SIG-M5 treated with dmso at 0.1 percent for 504 hours (cell line): ENCODE data around the gene KPNA6.
"Not testable (repeated sequence)": the region's sequence is repeated elsewhere in the genome, so short reads cannot be mapped to it uniquely, and the experiment has no call there.

Source experiments
- DNase-seq: peaks from one replicate; lab custom pipeline; 2025; ENCODE audit not compliant: unreplicated experiment; lab: John Stamatoyannopoulos, UW

The KPNA6 gene

DNA sequence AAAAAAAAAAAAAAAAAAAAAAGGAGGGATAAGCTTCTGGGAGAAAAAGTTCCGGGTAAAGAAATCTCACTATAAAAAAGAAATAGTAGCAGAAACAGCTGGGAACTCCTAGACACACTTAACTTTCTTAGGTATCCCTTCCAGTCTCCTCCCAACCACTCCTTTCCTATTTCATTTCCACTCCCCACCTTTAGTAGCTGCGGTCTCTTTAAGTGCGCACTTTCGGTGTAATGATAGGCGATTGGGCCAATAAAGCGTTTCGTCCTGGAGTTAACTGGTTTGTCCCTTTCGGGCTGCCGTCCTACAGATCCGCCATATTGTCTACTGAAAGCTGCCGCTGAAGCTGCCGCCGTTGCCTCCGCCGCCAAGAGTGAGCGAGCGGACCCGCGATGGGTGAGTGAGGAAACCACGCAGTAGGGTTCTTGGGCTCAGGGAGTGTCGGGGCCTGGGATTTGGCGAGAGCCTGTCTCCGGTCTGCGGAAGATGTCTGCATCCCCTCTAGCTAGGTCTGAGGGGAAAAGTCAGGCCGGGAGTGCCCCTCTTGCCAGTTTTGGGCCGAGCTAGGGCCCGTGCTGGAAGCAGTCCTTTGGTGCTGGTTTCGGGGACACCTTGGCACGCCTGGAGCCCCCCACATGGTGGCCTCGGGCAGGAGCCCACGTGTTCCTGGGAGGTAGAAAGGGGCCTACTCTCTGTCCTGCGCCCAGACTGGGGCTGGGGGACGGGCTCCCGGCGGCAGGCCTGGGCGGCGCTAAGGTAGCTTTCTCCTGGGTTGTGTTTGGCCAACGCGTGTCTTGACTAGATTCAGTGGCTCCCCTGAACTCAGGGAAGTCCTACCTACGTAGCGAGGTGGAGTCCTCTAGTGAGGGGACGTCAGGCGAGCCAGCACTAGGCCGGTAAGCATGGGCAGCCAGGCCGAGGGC is at the start of gene KPNA6:
TSS of gene KPNA6 (plus strand) at position 315 of the 920 bp plus-strand sequence. CDS start at position 390, 75 bp downstream.
- DNase-seq = peak; percentile 91

DNA sequence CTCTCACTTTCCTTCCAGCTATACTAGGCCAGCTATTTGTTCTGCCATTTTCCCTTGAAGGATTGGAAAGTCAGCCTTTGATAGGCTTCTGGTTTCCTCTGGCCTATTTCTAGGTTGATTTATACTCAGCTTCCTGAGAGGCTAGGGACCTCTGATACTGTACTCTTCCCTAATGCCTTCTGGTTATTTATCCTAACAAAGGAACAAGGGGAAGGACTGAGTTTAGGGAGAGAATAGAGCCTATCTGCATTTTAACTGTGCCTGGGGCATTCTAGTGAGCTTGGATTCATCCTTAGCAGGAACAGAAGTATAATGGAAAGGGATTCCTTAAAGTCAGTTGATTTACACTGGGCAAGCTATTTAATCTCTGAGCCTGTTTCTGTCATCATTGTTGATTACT is 46.9 kb upstream of the KPNA6 start:
- no peak for DNase-seq

DNA sequence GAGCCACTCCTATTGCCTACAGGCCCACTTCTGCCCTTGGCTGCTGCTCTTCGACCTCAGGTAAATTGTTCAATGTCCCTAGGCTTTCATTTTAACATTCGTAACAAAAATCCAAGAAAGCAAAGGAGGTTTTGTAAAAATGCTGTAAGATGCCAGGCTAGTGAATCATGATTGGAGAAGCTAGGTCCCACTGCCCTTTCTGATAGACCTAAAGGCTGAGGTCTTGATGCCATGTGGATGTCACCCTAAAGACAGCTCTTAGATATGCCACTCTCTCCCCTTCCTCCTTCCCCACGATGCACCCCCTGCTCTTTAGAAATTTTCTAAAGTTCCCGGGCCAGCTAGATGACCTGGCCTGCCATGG is 45.0 kb upstream of the KPNA6 start:
- no peak for DNase-seq

DNA sequence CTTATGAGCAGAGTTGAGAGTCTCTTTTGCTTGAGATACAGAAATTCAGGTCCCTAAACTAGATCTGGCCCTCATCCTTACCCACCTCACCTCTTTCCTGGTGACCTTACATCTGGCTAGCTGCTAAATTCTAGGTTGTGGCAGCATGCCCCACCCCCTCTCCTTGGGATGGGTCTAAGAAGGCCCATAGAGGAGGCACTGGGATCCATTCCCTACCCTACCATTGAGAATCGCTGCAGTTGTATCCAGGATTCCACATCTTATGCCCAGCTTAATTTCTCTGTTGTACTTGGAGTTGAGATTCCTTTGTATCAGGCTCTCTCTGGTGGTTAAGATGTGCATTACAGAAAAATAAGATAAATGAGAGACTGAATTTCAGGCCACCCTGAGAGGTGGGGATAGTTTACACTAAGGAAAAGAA is 44.6 kb upstream of the KPNA6 start:
- peak; percentile 51 for DNase-seq

DNA sequence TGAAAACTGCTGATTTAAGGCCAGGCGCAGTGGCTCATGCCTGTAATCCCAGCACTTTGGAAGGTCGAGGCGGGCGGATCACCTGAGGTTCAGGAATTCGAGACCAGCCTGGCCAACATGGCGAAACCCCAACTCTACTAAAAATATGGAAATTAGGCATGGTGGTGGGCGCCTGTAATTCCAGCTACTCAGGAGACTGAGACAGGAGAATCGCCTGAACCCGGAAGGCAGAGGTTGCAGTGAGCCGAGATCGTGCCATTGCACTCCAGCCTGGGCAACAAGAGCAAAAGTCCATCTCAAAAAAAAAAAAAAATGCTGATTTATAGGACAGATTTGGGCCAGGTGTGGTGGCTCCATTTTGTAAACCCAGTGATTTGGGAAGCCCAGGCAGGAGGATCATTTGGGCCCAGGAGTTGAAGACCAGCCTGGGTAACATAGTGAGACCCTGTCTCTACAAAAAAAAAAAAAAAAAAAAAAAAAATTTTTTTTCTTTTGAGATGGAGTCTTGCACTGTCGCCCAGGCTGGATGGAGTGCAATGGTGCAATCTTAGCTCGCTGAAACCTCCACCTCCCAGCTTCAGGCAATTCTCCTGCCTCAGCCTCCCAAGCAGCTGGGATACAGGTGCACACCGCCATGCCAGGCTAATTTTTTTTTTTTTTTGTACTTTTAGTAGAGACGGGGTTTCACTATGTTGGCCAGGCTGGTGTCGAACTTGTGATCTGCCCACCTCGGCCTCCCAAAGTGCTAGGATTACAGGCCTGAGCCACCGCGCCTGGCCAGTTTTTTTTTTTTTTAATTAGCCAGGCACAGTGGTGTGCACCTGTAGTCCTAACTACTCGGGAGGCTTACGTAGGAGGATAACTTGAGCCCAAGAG is 42.0 kb upstream of the KPNA6 start:
- DNase-seq = not testable (repeated sequence)

DNA sequence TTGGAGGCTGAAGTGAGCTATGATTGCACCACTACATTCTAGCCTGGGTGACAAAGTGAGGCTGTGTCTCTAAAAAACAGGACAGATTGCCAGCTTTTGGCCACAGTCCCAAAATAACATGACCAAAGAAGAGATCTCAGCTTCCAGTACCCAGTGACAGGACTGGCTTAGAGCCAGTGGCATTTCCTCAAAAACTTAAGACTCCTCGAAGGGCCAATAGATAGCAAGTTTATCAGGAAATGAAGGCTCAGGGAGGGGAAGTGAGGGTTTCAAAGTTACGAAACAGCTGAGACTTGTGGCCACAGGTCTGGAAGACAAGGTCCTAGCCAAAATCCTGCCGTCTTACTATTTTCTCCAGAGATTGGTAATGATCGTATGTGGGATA is 41.4 kb upstream of the KPNA6 start:
- DNase-seq = peak; percentile 99

DNA sequence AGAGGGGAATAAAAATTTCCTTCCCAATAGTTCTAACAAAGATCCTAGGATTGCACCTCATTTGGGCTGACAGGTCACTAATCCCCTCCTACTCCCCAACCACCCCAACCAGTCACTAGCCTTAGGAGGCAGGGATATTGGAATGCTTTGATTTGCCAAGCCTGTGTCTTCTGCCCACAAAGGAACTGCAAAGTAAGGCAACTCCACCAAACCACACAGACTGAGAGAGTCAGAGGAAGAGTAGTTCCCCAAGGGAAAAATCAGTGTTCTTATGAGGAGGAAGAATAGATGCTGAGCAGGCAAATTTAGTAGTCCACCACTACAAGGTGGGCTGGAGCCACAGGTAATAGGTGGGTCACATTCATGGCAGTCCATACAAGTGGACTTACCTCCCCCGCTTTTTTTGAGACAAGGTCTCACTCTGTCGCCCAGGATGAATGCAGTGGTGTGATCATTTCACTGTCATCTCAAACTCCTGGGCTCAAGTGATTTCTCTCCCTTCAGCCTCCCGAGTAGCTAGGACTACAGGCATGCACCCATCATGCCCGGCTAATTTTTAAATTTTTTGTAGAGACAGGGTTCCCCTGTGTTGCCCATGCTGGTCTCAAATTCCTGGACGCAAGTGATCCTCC is 38.8 kb upstream of the KPNA6 start:
- no peak for DNase-seq

DNA sequence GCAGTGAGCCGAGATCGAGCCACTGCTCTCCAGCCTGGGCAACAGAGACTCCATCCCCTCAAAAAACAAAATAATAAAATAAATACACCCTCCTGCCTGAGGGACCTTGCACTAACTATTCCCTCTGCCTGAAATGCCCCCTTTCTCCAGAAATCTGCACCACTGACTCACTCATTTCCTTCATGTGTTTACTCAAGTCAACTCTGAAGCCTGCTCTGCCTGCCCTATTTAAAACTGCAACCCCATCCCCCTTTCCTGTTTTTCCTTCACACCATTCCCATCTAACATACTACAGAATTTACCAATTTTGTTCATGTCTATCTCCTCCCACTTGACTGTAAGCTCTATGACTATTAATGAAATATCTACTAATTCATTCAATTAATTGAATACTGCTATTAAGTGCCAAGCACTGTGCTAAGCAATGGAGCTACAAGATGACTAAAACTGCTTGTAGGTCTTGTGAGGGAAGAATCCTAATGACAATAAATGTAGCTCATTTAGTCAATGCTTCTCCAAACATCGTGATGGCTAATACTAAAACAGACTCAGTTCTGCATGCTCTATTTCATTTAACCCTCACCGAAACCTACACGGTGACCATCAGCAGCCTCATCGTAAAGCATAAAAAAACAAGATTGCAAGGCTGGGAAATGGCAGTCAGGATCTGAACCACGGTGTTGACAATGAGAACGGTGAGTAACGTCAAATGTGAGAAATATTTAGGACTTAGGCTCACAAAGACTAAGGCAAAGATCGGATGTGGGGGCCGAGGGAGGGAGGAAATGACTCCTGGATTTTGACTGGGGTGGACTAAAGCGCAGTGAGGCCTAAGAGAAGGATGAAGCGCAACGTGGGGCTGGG is 35.9 kb upstream of the KPNA6 start:
- DNase-seq = no peak

DNA sequence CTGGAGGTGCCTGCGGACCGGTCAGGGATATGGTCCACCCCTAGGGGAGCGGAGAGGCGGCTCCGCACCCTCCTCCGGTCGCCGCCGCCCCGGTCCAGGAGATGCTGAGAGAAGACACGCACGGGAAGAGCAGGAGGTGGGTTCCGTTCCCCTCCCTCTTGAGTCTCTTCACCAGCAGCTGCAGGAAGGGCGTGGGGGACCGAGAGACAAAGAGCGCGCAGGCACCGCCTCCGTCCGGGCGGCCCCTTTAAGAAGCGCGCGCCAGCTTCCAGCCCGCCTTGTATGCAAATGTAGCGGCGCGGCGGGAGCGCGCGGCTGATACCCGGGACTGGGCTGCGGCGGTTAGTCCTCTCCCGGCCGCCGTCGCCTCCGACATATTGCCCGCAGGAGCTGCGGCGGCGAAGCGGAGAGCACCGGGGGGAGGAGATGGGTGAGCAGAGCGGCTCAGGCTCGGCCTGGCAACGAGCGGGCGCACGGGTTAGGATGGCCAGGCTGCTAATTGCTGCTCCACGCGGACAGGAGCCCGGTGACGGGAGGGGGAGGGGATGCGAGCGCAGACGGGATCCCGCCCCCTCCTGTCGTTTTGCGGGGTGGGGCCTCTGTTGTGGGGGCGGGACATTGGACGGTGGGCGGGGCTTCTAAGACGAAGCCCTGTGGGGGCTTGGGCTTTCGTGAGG is 35.1 kb upstream of the KPNA6 start, which contains the start of gene TMEM39B:
TSS of gene TMEM39B (plus strand) at position 318 of the 677 bp plus-strand sequence. CDS start at position 427, 109 bp downstream.
- DNase-seq = peak; percentile 88

DNA sequence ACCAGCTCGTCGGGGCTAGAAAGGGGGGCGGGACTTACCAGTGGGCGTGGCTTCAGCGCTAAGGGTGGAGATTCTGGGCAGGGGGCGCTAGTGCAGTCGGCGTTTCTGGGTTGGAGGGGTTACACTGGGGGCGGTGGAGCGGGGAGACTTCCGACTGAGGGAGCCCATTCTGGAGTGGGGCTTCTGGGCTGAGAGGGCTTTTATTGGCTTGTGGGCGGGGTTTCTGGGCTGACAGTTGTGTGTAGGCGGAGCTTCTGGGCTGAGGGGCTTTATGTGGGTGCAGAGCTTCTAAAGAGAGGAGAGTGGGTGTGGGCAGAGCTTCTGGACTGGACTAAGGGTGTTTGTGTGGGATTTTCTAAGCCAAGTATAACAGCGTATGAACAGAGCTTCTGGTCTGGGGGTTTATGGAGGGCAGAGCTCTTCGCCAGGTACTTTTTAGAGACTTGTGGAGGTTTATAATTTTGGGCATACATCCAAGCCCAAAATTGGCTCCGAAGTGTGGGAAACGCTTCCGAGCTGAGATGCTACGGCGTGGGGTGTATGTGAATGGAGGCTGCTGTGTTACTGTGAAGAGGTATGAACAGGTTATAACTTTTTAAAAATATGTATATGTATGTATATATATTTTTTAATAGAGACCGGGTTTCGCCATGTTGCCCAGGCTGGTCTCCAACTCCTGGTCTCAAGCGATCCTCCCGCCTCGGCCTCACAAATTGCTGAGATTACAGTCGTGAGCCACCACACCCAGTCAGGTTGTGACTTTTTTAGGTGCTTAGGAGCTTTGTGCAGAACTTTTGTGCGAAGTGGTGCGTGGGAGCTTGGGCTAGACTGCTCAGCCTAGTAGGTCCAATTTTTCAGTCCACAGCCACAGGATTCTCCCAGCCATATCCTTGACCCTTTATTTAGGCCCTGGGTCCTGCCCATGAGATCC is 34.3 kb upstream of the KPNA6 start:
- peak; percentile 79 for DNase-seq

DNA sequence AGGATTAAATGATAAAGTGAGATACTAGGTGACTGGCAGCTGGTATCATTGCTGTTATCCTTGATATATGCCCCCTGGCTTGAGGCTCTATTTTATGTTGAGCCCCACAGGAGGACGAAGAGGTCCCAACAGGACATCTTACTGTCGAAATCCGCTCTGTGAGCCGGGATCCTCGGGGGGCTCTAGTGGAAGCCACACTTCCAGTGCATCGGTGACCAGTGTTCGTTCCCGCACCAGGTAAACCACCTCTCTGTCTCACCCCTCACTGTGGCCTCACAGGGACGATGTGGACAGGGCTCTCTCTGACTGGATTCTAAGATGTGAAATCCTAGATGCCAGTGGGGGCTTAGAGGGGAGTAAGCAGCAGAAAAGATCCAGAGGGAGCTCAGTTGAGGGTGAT is 33.0 kb upstream of the KPNA6 start:
- DNase-seq = no peak

DNA sequence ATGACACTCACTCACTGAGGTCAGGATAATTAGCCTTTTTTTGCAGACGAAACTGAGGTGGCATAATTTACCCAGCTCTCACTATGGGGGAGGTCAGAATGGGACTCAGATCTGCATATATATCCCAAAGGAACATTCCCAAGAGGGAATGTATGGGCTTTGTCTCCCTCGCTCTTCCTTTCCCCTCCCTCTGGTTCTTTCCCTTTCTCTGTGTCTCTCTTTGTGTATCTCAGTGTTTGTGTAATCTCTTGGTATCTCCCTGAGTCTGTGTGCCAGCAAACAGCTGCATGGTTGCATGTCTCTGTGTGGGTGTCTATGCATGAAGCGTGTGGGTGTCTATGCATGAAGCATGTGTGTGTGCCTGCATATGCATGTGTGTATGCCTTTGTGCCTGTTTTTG is 30.4 kb upstream of the KPNA6 start:
- no peak for DNase-seq

DNA sequence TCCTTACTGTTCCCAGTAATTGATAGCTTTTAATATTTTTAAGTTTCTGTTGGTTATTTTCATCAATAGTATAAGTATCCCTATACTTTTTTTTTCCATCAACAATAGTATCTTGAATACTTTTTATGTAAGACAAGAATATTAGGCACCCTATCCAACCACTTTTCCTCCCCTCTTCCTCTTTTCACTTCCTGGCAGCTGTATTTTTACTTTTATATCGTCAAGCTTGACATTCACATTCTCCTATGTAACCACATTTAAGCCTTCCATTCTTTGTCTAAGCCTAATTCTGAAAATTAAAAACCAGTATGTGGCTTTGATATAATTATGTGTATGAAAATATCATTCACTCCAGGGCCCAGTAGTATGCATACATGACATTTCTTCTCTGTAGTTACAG is 25.8 kb upstream of the KPNA6 start:
- no peak for DNase-seq

DNA sequence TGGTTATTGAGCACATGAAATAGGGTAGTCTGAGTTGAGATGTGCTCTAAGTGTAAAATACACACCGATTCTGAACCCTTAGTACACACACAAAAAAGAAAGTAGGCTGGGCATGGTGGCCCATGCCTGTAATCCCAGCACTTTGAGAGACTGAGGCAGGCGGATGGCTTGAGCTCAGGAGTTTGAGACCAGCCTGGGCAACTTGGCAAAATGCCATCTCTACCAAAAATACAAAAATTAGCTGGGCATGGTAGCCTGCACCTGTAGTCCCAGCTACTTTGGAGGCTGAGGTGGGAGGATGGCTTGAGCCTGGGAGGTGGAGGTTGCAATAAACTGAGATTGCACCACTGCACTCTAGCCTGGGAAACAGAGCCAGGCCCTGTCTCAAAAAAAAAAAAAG is 21.5 kb upstream of the KPNA6 start:
- DNase-seq = not testable (repeated sequence)

DNA sequence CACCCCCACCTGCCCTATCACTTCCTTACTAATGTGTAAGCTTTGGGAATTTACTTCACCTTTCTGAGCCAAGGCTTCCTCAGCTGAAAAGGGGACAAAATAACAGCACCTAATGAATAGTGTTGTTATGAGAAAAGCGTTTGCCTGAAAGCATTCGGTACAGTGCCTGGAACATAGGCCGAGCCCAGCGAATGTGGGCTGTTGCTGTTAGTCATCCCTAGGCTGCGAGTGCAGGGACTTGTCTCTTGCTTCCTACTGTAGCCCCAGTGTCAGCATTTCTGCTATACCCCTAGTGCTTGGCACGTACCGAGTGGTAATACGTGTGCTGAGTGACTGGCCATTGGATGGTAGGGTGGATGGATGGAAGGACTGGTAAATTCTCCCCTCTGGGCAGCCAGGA is 16.7 kb upstream of the KPNA6 start:
- no peak for DNase-seq

DNA sequence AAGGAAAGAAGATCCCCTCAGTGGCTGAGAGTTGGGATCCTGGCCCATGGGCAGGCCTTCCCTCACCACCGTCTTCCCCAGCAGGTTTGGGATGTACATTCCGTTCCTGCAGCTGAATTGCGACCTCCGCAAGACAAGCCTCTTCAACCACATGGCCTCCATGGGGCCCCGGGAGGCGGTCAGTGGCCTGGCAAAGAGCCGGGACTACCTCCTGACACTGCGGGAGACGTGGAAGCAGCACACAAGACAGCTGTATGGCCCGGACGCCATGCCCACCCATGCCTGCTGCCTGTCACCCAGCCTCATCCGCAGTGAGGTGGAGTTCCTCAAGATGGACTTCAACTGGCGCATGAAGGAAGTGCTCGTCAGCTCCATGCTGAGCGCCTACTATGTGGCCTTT is 16.3 kb upstream of the KPNA6 start:
- no peak for DNase-seq

DNA sequence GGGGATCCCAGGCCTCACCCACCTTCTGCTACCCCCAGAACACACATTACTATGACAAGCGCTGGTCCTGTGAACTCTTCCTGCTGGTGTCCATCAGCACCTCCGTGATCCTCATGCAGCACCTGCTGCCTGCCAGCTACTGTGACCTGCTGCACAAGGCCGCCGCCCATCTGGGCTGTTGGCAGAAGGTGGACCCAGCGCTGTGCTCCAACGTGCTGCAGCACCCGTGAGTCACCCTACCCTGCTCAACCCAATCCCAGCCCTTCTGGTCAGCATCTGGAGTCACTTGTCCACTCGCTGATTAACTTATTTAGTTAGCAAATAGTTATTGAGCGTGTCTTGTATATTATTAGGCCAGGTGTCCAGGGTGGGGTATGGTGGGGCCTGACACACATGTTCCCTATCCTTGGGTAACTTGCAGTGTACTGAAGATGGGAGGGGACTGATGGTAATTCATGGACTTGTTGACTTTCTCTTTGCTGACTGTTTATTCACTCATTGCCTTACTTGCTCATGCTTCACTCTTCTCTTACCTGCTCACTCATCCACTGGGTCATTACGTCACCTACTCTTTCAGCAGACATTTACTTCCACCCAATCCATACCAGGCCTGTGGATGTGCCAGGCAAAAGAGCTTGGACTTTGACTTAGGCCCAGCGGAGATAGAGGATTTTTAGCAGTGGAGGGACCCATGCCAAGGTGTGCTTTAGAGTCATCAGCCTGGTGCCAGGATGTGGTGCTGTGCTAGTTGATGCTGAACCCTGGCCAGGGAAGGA is 12.9 kb upstream of the KPNA6 start:
- no peak for DNase-seq

DNA sequence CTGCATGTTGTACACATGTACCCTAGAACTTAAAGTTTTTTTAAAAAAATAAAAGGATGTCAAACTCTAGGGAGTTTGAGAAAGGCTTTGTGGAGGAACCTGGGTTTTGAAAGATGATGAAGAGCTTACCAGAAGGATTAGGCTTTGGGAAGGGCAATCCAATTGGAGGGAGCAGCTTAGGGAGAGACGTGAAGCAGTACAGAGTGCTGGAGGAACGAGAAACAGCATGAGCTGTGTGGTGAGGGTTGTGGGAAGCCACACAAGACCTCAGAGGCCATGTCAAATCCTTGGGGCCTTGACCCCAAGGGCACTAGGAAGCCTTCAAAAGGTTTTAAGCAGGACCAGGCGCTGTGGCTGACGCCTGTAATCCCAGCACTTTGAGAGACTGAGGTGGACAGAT is 8.4 kb upstream of the KPNA6 start:
- no peak for DNase-seq
